ENCODE results near the gene NFIC. TPM values are rescaled to one million over a fixed set of nuclear protein-coding genes. Genes with fewer than 3 reads are reported as not detected.

The NFIC gene
- total and polyA plus RNA-seq, 2 of the 4 experiments (the other 2 are of a cell fraction), result 21.9 to 32.1 TPM

GRCh38 chr19:3455393-3455955 lies 89.1 kb downstream of the NFIC start:
- WGBS, 2 experiments (ENCODE audit: extremely low coverage in 2 of 2, insufficient read length in 1 of 2), result 85% methylated on average over 5 of the region's 7 CpGs; no CpG with 5 or more reads in 1 of the 2 experiments
- peaks cover 59% of the 10 kb centered on the region for H4K20me1 ChIP-seq (ENCODE audit: insufficient read depth, low read length)
- H3K4me1 ChIP-seq (ENCODE audit: control insufficient read depth, insufficient read depth, low read length), result peaks cover 29% of the 10 kb centered on the region
- no peaks in the 10 kb centered on the region for H3K9me3 ChIP-seq (ENCODE audit: control insufficient read depth, insufficient read depth, low read length)
- H3K18ac ChIP-seq (ENCODE audit: low read depth, low read length), result no peak overlapping the region
- no peak overlapping the region for H4K5ac ChIP-seq (ENCODE audit: low read depth, low read length)
- no peak overlapping the region for H2AFZ ChIP-seq (replicated peaks; ENCODE audit: low read length, poor library complexity)
- ChIA-PET POLR2A (ENCODE audit: unreplicated experiment) (no interaction called here), CTCF (interaction anchor here (0.6 kb wide), 1 partner anchor 47 kb away, joined by 4 read pairs; no protein-coding TSS in a partner anchor)
- no peak overlapping the region for H3K4ac ChIP-seq (ENCODE audit: low read depth, low read length)
- H3K27ac ChIP-seq (ENCODE audit: insufficient read depth, low read length), result no peak overlapping the region
- H3K4me3 ChIP-seq (ENCODE audit: insufficient read depth, low read depth, low read length), result no peak overlapping the region
- H3K23ac ChIP-seq (ENCODE audit: low read depth, low read length), result no peak overlapping the region; the same call in 1 of the 2 replicates
- dilution Hi-C loops (cut with HindIII; ENCODE audit: low sequenced_read_pairs, unreplicated experiment), result no loop called here
- intact Hi-C loops (cut with micrococcal nuclease), result no loop called here
- H4K8ac ChIP-seq (ENCODE audit: low read depth in 2 of 2, low read length in 2 of 2), result peak overlapping the region in 1 of 2 experiments; percentile 11; a peak in 1 of 4 replicates
- no peak overlapping the region for H3K14ac ChIP-seq (replicated peaks; ENCODE audit: low read depth, low read length)
- ATAC-seq (ENCODE audit: low read depth) (no peak), DNase-seq (no peak)
- no peak overlapping the region for H2BK5ac ChIP-seq (ENCODE audit: low read depth, low read length, poor library complexity, severe bottlenecking)
- no peak overlapping the region for H3K4me2 ChIP-seq (ENCODE audit: low read depth, low read length)
- no peak overlapping the region for H4K91ac ChIP-seq (ENCODE audit: insufficient read depth, low read depth, low read length)
- H3K36me3 ChIP-seq (ENCODE audit: control insufficient read depth, insufficient read depth, low read length), result peaks cover 52% of the 10 kb centered on the region
- no peak overlapping the region for H2BK120ac ChIP-seq (ENCODE audit: low read depth, low read length)
- peak overlapping the region; percentile 23; the same call in 1 of the 2 replicates for H2BK20ac ChIP-seq (ENCODE audit: low read depth, low read length)
- peak overlapping the region; percentile 81 for H2AK9ac ChIP-seq (replicated peaks; ENCODE audit: low read depth, low read length, poor library complexity)
- no peak overlapping the region for H2BK15ac ChIP-seq (ENCODE audit: low read depth, low read length)
- H3K9ac ChIP-seq (ENCODE audit: low read depth, low read length), result no peak overlapping the region
- no peak overlapping the region for H2AK5ac ChIP-seq (ENCODE audit: low read depth, low read length)
- peaks cover 15% of the 10 kb centered on the region for H3K9me1 ChIP-seq (ENCODE audit: insufficient read depth, low read length)
- H3K79me1 ChIP-seq (ENCODE audit: low read depth in 1 of 2, low read length in 2 of 2), result peaks cover 44 to 81% of the 10 kb centered on the region in 2 experiments
- no peak overlapping the region for H3K56ac ChIP-seq (ENCODE audit: extremely low read depth, insufficient read depth, low read length)
- no peaks in the 10 kb centered on the region for H3K27me3 ChIP-seq (ENCODE audit: control insufficient read depth, insufficient read depth, low read length)
- no peak for TF ChIP-seq CEBPB (IDR thresholded peaks at IDR 0.05; ENCODE audit: low read depth, low read length)
- TF ChIP-seq BHLHE40 (IDR thresholded peaks at IDR 0.05; ENCODE audit: low read depth, low read length), result no peak
- TF ChIP-seq FOS (IDR thresholded peaks at IDR 0.05; ENCODE audit: low read depth, low read length), result no peak
- TF ChIP-seq NFE2L2 (IDR thresholded peaks at IDR 0.05; ENCODE audit: low read depth, low read length), result no peak
- TF ChIP-seq, protein P1, sequence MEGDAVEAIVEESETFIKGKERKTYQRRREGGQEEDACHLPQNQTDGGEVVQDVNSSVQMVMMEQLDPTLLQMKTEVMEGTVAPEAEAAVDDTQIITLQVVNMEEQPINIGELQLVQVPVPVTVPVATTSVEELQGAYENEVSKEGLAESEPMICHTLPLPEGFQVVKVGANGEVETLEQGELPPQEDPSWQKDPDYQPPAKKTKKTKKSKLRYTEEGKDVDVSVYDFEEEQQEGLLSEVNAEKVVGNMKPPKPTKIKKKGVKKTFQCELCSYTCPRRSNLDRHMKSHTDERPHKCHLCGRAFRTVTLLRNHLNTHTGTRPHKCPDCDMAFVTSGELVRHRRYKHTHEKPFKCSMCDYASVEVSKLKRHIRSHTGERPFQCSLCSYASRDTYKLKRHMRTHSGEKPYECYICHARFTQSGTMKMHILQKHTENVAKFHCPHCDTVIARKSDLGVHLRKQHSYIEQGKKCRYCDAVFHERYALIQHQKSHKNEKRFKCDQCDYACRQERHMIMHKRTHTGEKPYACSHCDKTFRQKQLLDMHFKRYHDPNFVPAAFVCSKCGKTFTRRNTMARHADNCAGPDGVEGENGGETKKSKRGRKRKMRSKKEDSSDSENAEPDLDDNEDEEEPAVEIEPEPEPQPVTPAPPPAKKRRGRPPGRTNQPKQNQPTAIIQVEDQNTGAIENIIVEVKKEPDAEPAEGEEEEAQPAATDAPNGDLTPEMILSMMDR (conservative IDR thresholded peaks at IDR 0.05; ENCODE audit: low read depth, low read length), result no peak
- TF ChIP-seq MAZ (IDR thresholded peaks at IDR 0.05; ENCODE audit: borderline replicate concordance, low read depth, low read length), result no peak
- in situ Hi-C loops (cut with MboI; ENCODE audit: low sequenced_read_pairs), result no loop called here
- no TSS peak for BruUV-seq (replicated peaks)
